Esophagus (tissue), 2 donors: ENCODE measurements around the gene C1orf105. TPM values are rescaled to one million over a fixed set of nuclear protein-coding genes. Genes with fewer than 3 reads are reported as not detected.

Experiments used
- H3K27ac ChIP-seq, 2 donors: one replicate each; pipeline ENCODE4 v1.5.1; 2013; ENCODE audit warnings: low read depth in 2 of 2, mild to moderate bottlenecking in 2 of 2, inconsistent platforms in 1 of 2, low read length in 1 of 2, moderate library complexity in 1 of 2
- H3K27me3 ChIP-seq, 2 donors: one replicate each; pipeline ENCODE4 v1.6.1; 2013; ENCODE audit warnings: low read length in 2 of 2, control low read depth in 1 of 2, mild to moderate bottlenecking in 1 of 2; ENCODE audit not compliant: insufficient read depth in 2 of 2, control insufficient read depth in 1 of 2
- H3K36me3 ChIP-seq, 2 donors: one replicate each; pipeline ENCODE4 v1.6.1; 2013; ENCODE audit warnings: low read length in 1 of 2; ENCODE audit not compliant: control insufficient read depth in 2 of 2, insufficient read depth in 2 of 2
- H3K4me1 ChIP-seq, 2 donors: one replicate each; pipeline ENCODE4 v1.6.1; 2013; ENCODE audit warnings: low read length in 1 of 2; ENCODE audit not compliant: control insufficient read depth in 2 of 2, insufficient read depth in 2 of 2
- H3K4me3 ChIP-seq, 2 donors: one replicate each; pipeline ENCODE4 v1.5.1; 2013; ENCODE audit warnings: low read length in 2 of 2, mild to moderate bottlenecking in 2 of 2, low read depth in 1 of 2, moderate library complexity in 1 of 2
- H3K9me3 ChIP-seq, 2 donors: one replicate each; pipeline ENCODE4 v1.6.1; 2013; ENCODE audit warnings: mild to moderate bottlenecking in 2 of 2, low read depth in 1 of 2, low read length in 1 of 2, moderate library complexity in 1 of 2; ENCODE audit not compliant: control insufficient read depth in 2 of 2, insufficient read depth in 1 of 2
- WGBS, 2 donors: extraction: QIAGEN DNeasy Blood & Tissue Kit; methylation state at CpG; one replicate each; pipeline ENCODE4 v1.1.7; 2013; 5-methylcytosine and 5-hydroxymethylcytosine counted together
- polyA plus RNA-seq, 2 donors: library from polyadenylated mRNA; stranded (reverse); fragments of 200-250 nt; gene quantifications; one replicate each; pipeline ENCODE4 v1.2.3, GENCODE V29; 2013
- donor health status: healthy with polysubstance abuse.
- donor health status: Bipolar disorder and iron deficiency.

Gene C1orf105
- polyA plus RNA-seq, 2 donors = not detected

- peaks cover 0 to 4% of the 10 kb centered on the region in 2 donors for H3K4me1 ChIP-seq
- H3K36me3 ChIP-seq = no peaks in the 10 kb centered on the region
- no peaks in the 10 kb centered on the region for H3K27me3 ChIP-seq
- no peaks in the 10 kb centered on the region for H3K9me3 ChIP-seq
- 65 to 73% methylated on average over 3 of the region's 3 CpGs for WGBS, 2 donors
- no peak overlapping the region for H3K4me3 ChIP-seq
- no peak overlapping the region for H3K27ac ChIP-seq
Measured at GRCh38 chr1:172473302-172473701, 52.8 kb downstream of the C1orf105 start.

GRCh38 chr1:172473842-172474241 lies 53.4 kb downstream of the C1orf105 start:
- Histone ChIP-seq H3K27ac (no peak overlapping the region), H3K27me3 (no peaks in the 10 kb centered on the region)

GRCh38 chr1:172476218-172476811 lies 55.8 kb downstream of the C1orf105 start:
- Histone ChIP-seq H3K36me3 (no peaks in the 10 kb centered on the region), H3K4me3 (no peak overlapping the region), H3K27me3 (no peaks in the 10 kb centered on the region), H3K27ac (peak overlapping the region; percentile 6 to 43), H3K9me3 (no peaks in the 10 kb centered on the region), H3K4me1 (peaks cover 0 to 4% of the 10 kb centered on the region in 2 donors)
- 55 to 64% methylated on average over 4 of the region's 4 CpGs for WGBS, 2 donors

More at GRCh38 chr1:172473842-172474241, 53.4 kb downstream of the C1orf105 start:
- H3K4me1 ChIP-seq = peaks cover 0 to 4% of the 10 kb centered on the region in 2 donors
- H3K9me3 ChIP-seq = no peaks in the 10 kb centered on the region
- H3K36me3 ChIP-seq = no peaks in the 10 kb centered on the region
- no peak overlapping the region for H3K4me3 ChIP-seq

- Histone ChIP-seq H3K4me1 (peaks cover 0 to 4% of the 10 kb centered on the region in 2 donors), H3K9me3 (no peaks in the 10 kb centered on the region), H3K27ac (no peak overlapping the region), H3K36me3 (no peaks in the 10 kb centered on the region), H3K4me3 (no peak overlapping the region), H3K27me3 (no peaks in the 10 kb centered on the region)
- 79 to 84% methylated on average over 2 of the region's 2 CpGs for WGBS, 2 donors
Measured at GRCh38 chr1:172477216-172477615, 56.7 kb downstream of the C1orf105 start.

GRCh38 chr1:172477741-172478140 lies 57.3 kb downstream of the C1orf105 start:
- Histone ChIP-seq H3K4me3 (no peak overlapping the region), H3K36me3 (no peaks in the 10 kb centered on the region), H3K4me1 (peaks cover 0 to 4% of the 10 kb centered on the region in 2 donors), H3K27ac (peak overlapping the region in 1 of 2 donors; percentile 72), H3K27me3 (no peaks in the 10 kb centered on the region), H3K9me3 (no peaks in the 10 kb centered on the region)
- 80 to 100% methylated on average over 1 of the region's 1 CpG for WGBS, 2 donors

- H3K36me3 ChIP-seq = no peaks in the 10 kb centered on the region
- no peaks in the 10 kb centered on the region for H3K9me3 ChIP-seq
- H3K27ac ChIP-seq = no peak overlapping the region
- peaks cover 0 to 4% of the 10 kb centered on the region in 2 donors for H3K4me1 ChIP-seq
- no peak overlapping the region for H3K4me3 ChIP-seq
- H3K27me3 ChIP-seq = no peaks in the 10 kb centered on the region
Measured at GRCh38 chr1:172478485-172478884, 58.0 kb downstream of the C1orf105 start.

GRCh38 chr1:172480431-172480830 lies 59.9 kb downstream of the C1orf105 start:
- H3K27ac ChIP-seq = no peak overlapping the region
- H3K4me3 ChIP-seq = no peak overlapping the region
- 76 to 82% methylated on average over 3 of the region's 3 CpGs for WGBS, 2 donors
- H3K4me1 ChIP-seq = peaks cover 0 to 4% of the 10 kb centered on the region in 2 donors
- no peaks in the 10 kb centered on the region for H3K36me3 ChIP-seq
- H3K9me3 ChIP-seq = no peaks in the 10 kb centered on the region
- no peaks in the 10 kb centered on the region for H3K27me3 ChIP-seq

- no peak overlapping the region for H3K27ac ChIP-seq
- H3K36me3 ChIP-seq = no peaks in the 10 kb centered on the region
- no peaks in the 10 kb centered on the region for H3K27me3 ChIP-seq
- 0 to 4% methylated on average over 1 of the region's 1 CpG for WGBS, 2 donors
- no peaks in the 10 kb centered on the region for H3K4me1 ChIP-seq
- H3K9me3 ChIP-seq = no peaks in the 10 kb centered on the region
- no peak overlapping the region for H3K4me3 ChIP-seq
Measured at GRCh38 chr1:172482044-172482443, 61.6 kb downstream of the C1orf105 start.

GRCh38 chr1:172483448-172483847 lies 63.0 kb downstream of the C1orf105 start:
- Histone ChIP-seq H3K27ac (peak overlapping the region in 1 of 2 donors; percentile 30), H3K4me3 (no peak overlapping the region), H3K36me3 (no peaks in the 10 kb centered on the region), H3K27me3 (no peaks in the 10 kb centered on the region), H3K9me3 (no peaks in the 10 kb centered on the region), H3K4me1 (no peaks in the 10 kb centered on the region)

GRCh38 chr1:172484252-172484651 lies 63.8 kb downstream of the C1orf105 start:
- Histone ChIP-seq H3K36me3 (no peaks in the 10 kb centered on the region), H3K27ac (no peak overlapping the region), H3K9me3 (no peaks in the 10 kb centered on the region), H3K4me3 (no peak overlapping the region), H3K4me1 (no peaks in the 10 kb centered on the region), H3K27me3 (no peaks in the 10 kb centered on the region)
